ENCODE data around the gene SMG7. TPM values are rescaled to one million over a fixed set of nuclear protein-coding genes. Genes with fewer than 3 reads are reported as not detected.

Gene SMG7
- total and polyA plus RNA-seq, 2 of the 4 experiments (the other 2 are of a cell fraction) = 18.1 to 22.6 TPM

DNA sequence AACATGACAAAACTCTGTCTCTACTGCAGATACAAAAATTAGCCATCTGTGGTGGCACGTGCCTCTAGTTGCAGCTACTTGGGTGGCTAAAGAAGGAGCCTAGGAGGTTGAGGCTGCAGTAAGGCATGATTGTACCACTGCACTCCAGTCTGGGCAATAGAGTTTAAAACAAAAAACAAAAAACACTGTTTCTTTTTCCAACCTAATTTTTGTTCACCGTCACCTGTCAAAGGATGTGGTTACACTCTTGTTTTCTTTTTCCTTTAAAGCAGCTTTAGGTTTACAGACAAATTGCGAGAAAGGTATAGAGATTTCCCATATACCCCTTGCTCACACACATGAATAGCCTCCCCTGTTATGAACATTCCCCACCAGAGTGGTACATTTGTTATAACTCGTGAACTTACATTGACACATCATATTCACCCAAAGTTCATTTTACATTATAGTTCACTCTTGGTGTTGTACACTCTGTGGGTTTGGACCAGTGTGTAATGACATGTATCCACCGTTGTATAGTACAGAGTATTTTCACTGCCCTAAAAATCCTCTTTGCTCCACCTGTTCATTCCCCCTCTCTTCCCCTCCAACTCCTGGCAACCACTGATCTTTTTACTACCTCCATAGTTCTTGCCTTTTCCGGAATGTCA is 26.2 kb downstream of the SMG7 start:
- Histone ChIP-seq H4K91ac (ENCODE audit: insufficient read depth, low read depth, low read length) (no peak overlapping the region), H3K27me3 (ENCODE audit: control insufficient read depth, insufficient read depth, low read length) (no peaks in the 10 kb centered on the region), H4K20me1 (ENCODE audit: insufficient read depth, low read length) (peaks cover 25% of the 10 kb centered on the region), H3K18ac (ENCODE audit: low read depth, low read length) (no peak overlapping the region), H3K4me2 (ENCODE audit: low read depth, low read length) (no peak overlapping the region), H3K4me1 (ENCODE audit: control insufficient read depth, insufficient read depth, low read length) (peaks cover 2% of the 10 kb centered on the region; the same call in 1 of the 2 replicates), H3K9me3 (ENCODE audit: control insufficient read depth, insufficient read depth, low read length) (no peaks in the 10 kb centered on the region), H3K36me3 (ENCODE audit: control insufficient read depth, insufficient read depth, low read length) (0 out of 2 replicates have a peak, but pooled peaks cover 1% of the 10 kb centered on the region), H2BK5ac (ENCODE audit: low read depth, low read length, poor library complexity, severe bottlenecking) (no peak overlapping the region), H3K9me1 (ENCODE audit: insufficient read depth, low read length) (no peaks in the 10 kb centered on the region; the same call in 1 of the 2 replicates), H3K56ac (ENCODE audit: extremely low read depth, insufficient read depth, low read length) (no peak overlapping the region), H2AK9ac (replicated peaks; ENCODE audit: low read depth, low read length, poor library complexity) (no peak overlapping the region), H3K23ac (ENCODE audit: low read depth, low read length) (no peak overlapping the region), H4K5ac (ENCODE audit: low read depth, low read length) (no peak overlapping the region), H3K4ac (ENCODE audit: low read depth, low read length) (no peak overlapping the region), H2BK15ac (ENCODE audit: low read depth, low read length) (no peak overlapping the region), H3K9ac (ENCODE audit: low read depth, low read length) (no peak overlapping the region), H3K27ac (ENCODE audit: insufficient read depth, low read length) (no peak overlapping the region), H2BK120ac (ENCODE audit: low read depth, low read length) (no peak overlapping the region), H2BK20ac (ENCODE audit: low read depth, low read length) (no peak overlapping the region), H3K4me3 (ENCODE audit: insufficient read depth, low read depth, low read length) (no peak overlapping the region), H3K79me1 (ENCODE audit: low read depth in 1 of 2, low read length in 2 of 2) (peaks cover 20 to 45% of the 10 kb centered on the region in 2 experiments), H2AK5ac (ENCODE audit: low read depth, low read length) (no peak overlapping the region), H3K14ac (replicated peaks; ENCODE audit: low read depth, low read length) (no peak overlapping the region), H4K8ac (ENCODE audit: low read depth in 2 of 2, low read length in 2 of 2) (no peak overlapping the region), H2AFZ (replicated peaks; ENCODE audit: low read length, poor library complexity) (no peak overlapping the region)
- CTCF ChIA-PET = no interaction called here
- intact Hi-C loops (cut with micrococcal nuclease) (no loop called here), dilution Hi-C loops (cut with HindIII; ENCODE audit: low sequenced_read_pairs, unreplicated experiment) (no loop called here), in situ Hi-C loops (cut with MboI; ENCODE audit: low sequenced_read_pairs) (no loop called here)
- DNase-seq = no peak
- WGBS, 2 experiments (ENCODE audit: extremely low coverage in 2 of 2, insufficient read length in 1 of 2) = no CpG with 5 or more reads among the region's 6 CpGs
- POLR2A ChIA-PET (ENCODE audit: unreplicated experiment) = no interaction called here
- no TSS peak for BruUV-seq (replicated peaks)
- TF ChIP-seq CHD1 (IDR thresholded peaks at IDR 0.05; ENCODE audit: low read depth, low read length) (no peak), SMC3 (IDR thresholded peaks at IDR 0.05; ENCODE audit: low read depth, low read length) (no peak), RFX5 (IDR thresholded peaks at IDR 0.05; ENCODE audit: low read depth, low read length) (no peak), RCOR1 (IDR thresholded peaks at IDR 0.05; ENCODE audit: insufficient replicate concordance, low read length) (no peak), MAFK (IDR thresholded peaks at IDR 0.05; ENCODE audit: low read depth, low read length) (no peak), MAZ (IDR thresholded peaks at IDR 0.05; ENCODE audit: borderline replicate concordance, low read depth, low read length) (no peak), FOS (IDR thresholded peaks at IDR 0.05; ENCODE audit: low read depth, low read length) (no peak)
- no peak for ATAC-seq (ENCODE audit: low read depth)

Measured in IMR-90 (cell line).